WTC11 (cell line): ENCODE data around the gene TYRO3. TPM values are rescaled to one million over a fixed set of nuclear protein-coding genes. Genes with fewer than 3 reads are reported as not detected.

Experiments
- ATAC-seq: fragments of 200-7000 bp; cut with Tn5 transposase; 2 replicates; pipeline ENCODE4 v1.10.0; 2021; ENCODE audit warnings: mild to moderate bottlenecking, moderate library complexity
- CTCF ChIA-PET: fragments of 300-600 bp; sonication (Branson Sonifier 250); formaldehyde crosslinking; loops from one replicate; lab custom pipeline; 2021; ENCODE audit warnings: antibody characterized with exemption; lab: Charles Lee
- POLR2A ChIA-PET: fragments of 350-600 bp; sonication (Branson Sonifier 250); formaldehyde crosslinking; loops from one replicate; lab custom pipeline; 2021; ENCODE audit warnings: antibody characterized with exemption; lab: Charles Lee
- DNase-seq: peaks from one replicate; pipeline ENCODE4 v3.0.0; 2021; ENCODE audit warnings: low spot score
- H3K27ac Mint-ChIP-seq: 2 replicates; pipeline ENCODE4 v1.8.0; 2021; ENCODE audit warnings: mixed read lengths
- H3K27me3 Mint-ChIP-seq: 2 replicates; pipeline ENCODE4 v1.8.0; 2021; ENCODE audit warnings: low read depth, mild to moderate bottlenecking, moderate library complexity, mixed read lengths
- H3K36me3 Mint-ChIP-seq: 2 replicates; pipeline ENCODE4 v1.8.0; 2021; ENCODE audit warnings: mixed read lengths
- H3K4me1 Mint-ChIP-seq: 2 replicates; pipeline ENCODE4 v1.8.0; 2022; ENCODE audit warnings: mixed read lengths
- H3K4me3 Mint-ChIP-seq: 2 replicates; pipeline ENCODE4 v1.8.0; 2021; ENCODE audit warnings: mild to moderate bottlenecking, moderate library complexity, mixed read lengths
- H3K9me3 Mint-ChIP-seq: 2 replicates; pipeline ENCODE4 v1.8.0; 2021; ENCODE audit warnings: mixed read lengths
- ATF1 ChIP-seq: sonication (generic); formaldehyde crosslinking; IDR thresholded peaks from 2 replicates; pipeline ENCODE4 v1.8.1; 2023; ENCODE audit warnings: mild to moderate bottlenecking, moderate library complexity, missing genetic modification reagents
- CBFB ChIP-seq: sonication (generic); formaldehyde crosslinking; IDR thresholded peaks from 2 replicates; pipeline ENCODE4 v1.8.1; 2022; ENCODE audit warnings: mild to moderate bottlenecking, low read depth, missing genetic modification reagents
- CDX4 ChIP-seq: fragments of 250-450 bp; sonication (Bioruptor Pico); IDR thresholded peaks from 2 replicates; pipeline ENCODE4 v1.9.0; 2021; ENCODE audit warnings: moderate library complexity, mild to moderate bottlenecking, inconsistent platforms, borderline replicate concordance
- E2F1 ChIP-seq: sonication (generic); formaldehyde crosslinking; IDR thresholded peaks from 2 replicates; pipeline ENCODE4 v1.8.0; 2022; ENCODE audit warnings: mild to moderate bottlenecking, missing genetic modification reagents
- FOXK1 ChIP-seq: sonication (generic); formaldehyde crosslinking; IDR thresholded peaks from 2 replicates; pipeline ENCODE4 v1.8.0; 2022; ENCODE audit warnings: mild to moderate bottlenecking, moderate library complexity, missing genetic modification reagents
- JAZF1 ChIP-seq: fragments of 250-450 bp; sonication (Bioruptor Pico); IDR thresholded peaks from 2 replicates; pipeline ENCODE4 v1.9.0; 2021; ENCODE audit warnings: moderate library complexity, mild to moderate bottlenecking, inconsistent platforms
- MYBL2 ChIP-seq: sonication (generic); formaldehyde crosslinking; IDR thresholded peaks from 2 replicates; pipeline ENCODE4 v1.8.1; 2023; ENCODE audit warnings: mild to moderate bottlenecking, moderate library complexity, missing genetic modification reagents
- NFATC4 ChIP-seq: fragments of 250-450 bp; sonication (Bioruptor Pico); IDR thresholded peaks from 2 replicates; pipeline ENCODE4 v1.9.0; 2021; ENCODE audit warnings: mild to moderate bottlenecking
- SMAD3 ChIP-seq: sonication (generic); formaldehyde crosslinking; IDR thresholded peaks from 2 replicates; pipeline ENCODE4 v1.8.0; 2022; ENCODE audit warnings: missing genetic modification reagents, mild to moderate bottlenecking, borderline replicate concordance
- TP53 ChIP-seq: sonication (generic); formaldehyde crosslinking; IDR thresholded peaks from 2 replicates; pipeline ENCODE4 v1.8.1; 2023; ENCODE audit warnings: mild to moderate bottlenecking, missing genetic modification reagents
- USF1 ChIP-seq: sonication (generic); formaldehyde crosslinking; IDR thresholded peaks from 2 replicates; pipeline ENCODE4 v1.8.0; 2022; ENCODE audit warnings: mild to moderate bottlenecking, missing genetic modification reagents
- ZNF219 ChIP-seq: sonication (generic); formaldehyde crosslinking; IDR thresholded peaks from 2 replicates; pipeline ENCODE4 v1.8.0; 2023; ENCODE audit warnings: missing genetic modification reagents, mild to moderate bottlenecking, borderline replicate concordance
- ZNF263 ChIP-seq: sonication (generic); formaldehyde crosslinking; IDR thresholded peaks from 2 replicates; pipeline ENCODE4 v1.8.1; 2022; ENCODE audit warnings: low read depth, mild to moderate bottlenecking, moderate library complexity, missing genetic modification reagents
- total RNA-seq: library from RNA; stranded (reverse); gene quantifications from 3 replicates; pipeline ENCODE4 v1.2.3, GENCODE V29; 2021
- TF ChIP-seq, protein P1 (sequence below): sonication (generic); formaldehyde crosslinking; IDR thresholded peaks from 2 replicates; pipeline ENCODE4 v1.8.0; 2022; ENCODE audit warnings: mild to moderate bottlenecking, missing genetic modification reagents
- TF ChIP-seq, protein P2 (sequence below): fragments of 250-450 bp; sonication (Bioruptor Pico); conservative IDR thresholded peaks from 2 replicates; pipeline ENCODE4 v1.9.0; 2021; ENCODE audit warnings: mild to moderate bottlenecking
- TF ChIP-seq, protein P3 (sequence below): sonication (generic); formaldehyde crosslinking; IDR thresholded peaks from 2 replicates; pipeline ENCODE4 v1.8.1; 2023; ENCODE audit warnings: mild to moderate bottlenecking, missing genetic modification reagents, moderate library complexity
- TF ChIP-seq, protein P4 (sequence below): sonication (generic); formaldehyde crosslinking; IDR thresholded peaks from 2 replicates; pipeline ENCODE4 v1.8.1; 2023; ENCODE audit warnings: mild to moderate bottlenecking, missing genetic modification reagents, borderline replicate concordance
- TF ChIP-seq, protein P5 (sequence below): sonication (generic); formaldehyde crosslinking; IDR thresholded peaks from 2 replicates; pipeline ENCODE4 v1.8.1; 2022; ENCODE audit warnings: mild to moderate bottlenecking, moderate library complexity, missing genetic modification reagents
- TF ChIP-seq, protein P6 (sequence below): fragments of 250-450 bp; sonication (Bioruptor Pico); IDR thresholded peaks from 2 replicates; pipeline ENCODE4 v2.1.2; 2022; ENCODE audit warnings: mild to moderate bottlenecking, moderate library complexity

TYRO3 gene
- total RNA-seq, 1 experiment from 2014 or later = 87.9 TPM

DNA sequence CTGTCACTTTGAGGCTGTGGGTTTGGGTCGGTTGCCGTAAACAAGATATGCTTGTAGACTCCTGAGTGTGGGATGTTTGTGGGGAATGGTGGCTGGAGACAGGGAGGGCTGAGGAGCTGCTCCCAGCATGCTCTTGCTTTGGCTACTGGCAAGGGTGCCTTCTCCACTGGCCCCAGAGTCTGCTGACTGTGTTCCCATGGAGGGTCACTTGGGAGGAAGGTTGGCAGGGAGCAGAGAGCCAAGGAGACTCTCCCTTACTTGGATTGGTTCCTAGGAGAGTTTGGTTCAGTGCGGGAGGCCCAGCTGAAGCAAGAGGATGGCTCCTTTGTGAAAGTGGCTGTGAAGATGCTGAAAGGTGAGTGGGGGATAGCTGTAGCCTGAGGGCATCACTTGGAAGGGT is 11.8 kb downstream of the TYRO3 start:
- CTCF ChIA-PET = interaction anchor here (0.7 kb wide), 1 partner anchor 241 kb away, joined by 3 read pairs; no protein-coding TSS in a partner anchor
- Mint-ChIP-seq H3K4me1 (peaks cover 39% of the 10 kb centered on the region), H3K27ac (no peak overlapping the region), H3K4me3 (no peak overlapping the region), H3K36me3 (peaks cover 52% of the 10 kb centered on the region), H3K27me3 (no peaks in the 10 kb centered on the region)
- no peak for ATAC-seq
- POLR2A ChIA-PET = interaction anchor here (0.7 kb wide), 1 partner anchor 127 kb away, joined by 3 read pairs; no protein-coding TSS in a partner anchor
- TF ChIP-seq SMAD3 = no peak
- TF ChIP-seq CDX4 (CRISPR knock-in tag) = no peak
- TF ChIP-seq MYBL2 (CRISPR knock-in tag) = no peak
- TF ChIP-seq ATF1 = no peak
- TF ChIP-seq, protein P1, sequence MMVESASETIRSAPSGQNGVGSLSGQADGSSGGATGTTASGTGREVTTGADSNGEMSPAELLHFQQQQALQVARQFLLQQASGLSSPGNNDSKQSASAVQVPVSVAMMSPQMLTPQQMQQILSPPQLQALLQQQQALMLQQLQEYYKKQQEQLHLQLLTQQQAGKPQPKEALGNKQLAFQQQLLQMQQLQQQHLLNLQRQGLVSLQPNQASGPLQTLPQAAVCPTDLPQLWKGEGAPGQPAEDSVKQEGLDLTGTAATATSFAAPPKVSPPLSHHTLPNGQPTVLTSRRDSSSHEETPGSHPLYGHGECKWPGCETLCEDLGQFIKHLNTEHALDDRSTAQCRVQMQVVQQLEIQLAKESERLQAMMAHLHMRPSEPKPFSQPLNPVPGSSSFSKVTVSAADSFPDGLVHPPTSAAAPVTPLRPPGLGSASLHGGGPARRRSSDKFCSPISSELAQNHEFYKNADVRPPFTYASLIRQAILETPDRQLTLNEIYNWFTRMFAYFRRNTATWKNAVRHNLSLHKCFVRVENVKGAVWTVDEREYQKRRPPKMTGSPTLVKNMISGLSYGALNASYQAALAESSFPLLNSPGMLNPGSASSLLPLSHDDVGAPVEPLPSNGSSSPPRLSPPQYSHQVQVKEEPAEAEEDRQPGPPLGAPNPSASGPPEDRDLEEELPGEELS (CRISPR knock-in tag) = no peak
- TF ChIP-seq CBFB = no peak
- TF ChIP-seq, protein P2, sequence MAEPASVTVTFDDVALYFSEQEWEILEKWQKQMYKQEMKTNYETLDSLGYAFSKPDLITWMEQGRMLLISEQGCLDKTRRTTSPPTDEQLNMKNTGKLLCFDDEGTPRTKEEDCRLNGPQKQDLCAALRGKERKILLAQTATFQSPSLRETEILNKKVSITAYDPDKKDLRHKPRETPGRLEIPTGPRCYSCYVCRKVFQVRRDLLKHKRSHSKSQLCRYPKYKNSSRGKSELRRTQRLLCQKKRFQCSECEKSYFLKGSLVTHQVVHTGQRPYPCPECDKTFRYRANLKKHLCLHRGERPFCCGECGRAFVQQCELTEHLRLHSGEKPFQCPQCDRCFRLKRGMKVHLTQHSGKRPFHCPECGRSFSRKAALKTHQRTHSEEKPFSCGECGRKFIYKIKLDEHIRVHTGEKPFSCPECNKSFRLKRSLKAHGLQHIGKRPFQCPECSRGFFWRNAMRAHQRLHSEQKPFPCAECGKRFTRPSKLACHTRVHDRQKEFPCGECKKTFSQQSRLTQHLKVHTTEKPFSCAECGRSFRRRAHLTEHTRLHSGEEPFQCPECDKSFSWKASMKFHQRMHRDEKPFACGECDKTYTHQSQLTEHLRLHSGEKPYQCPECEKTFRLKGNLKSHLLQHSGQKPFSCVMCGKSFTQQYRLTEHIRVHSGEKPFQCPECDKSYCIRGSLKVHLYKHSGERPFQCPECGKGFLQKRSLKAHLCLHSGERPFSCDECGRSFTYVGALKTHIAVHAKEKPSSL = no peak
- TF ChIP-seq, protein P3, sequence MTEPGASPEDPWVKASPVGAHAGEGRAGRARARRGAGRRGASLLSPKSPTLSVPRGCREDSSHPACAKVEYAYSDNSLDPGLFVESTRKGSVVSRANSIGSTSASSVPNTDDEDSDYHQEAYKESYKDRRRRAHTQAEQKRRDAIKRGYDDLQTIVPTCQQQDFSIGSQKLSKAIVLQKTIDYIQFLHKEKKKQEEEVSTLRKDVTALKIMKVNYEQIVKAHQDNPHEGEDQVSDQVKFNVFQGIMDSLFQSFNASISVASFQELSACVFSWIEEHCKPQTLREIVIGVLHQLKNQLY (CRISPR knock-in tag) = no peak
- TF ChIP-seq JAZF1 = no peak
- TF ChIP-seq NFATC4 (CRISPR knock-in tag) = no peak
- no peak for TF ChIP-seq ZNF263 (CRISPR knock-in tag)
- TF ChIP-seq USF1 = no peak
- no peak for TF ChIP-seq FOXK1
- TF ChIP-seq, protein P4, sequence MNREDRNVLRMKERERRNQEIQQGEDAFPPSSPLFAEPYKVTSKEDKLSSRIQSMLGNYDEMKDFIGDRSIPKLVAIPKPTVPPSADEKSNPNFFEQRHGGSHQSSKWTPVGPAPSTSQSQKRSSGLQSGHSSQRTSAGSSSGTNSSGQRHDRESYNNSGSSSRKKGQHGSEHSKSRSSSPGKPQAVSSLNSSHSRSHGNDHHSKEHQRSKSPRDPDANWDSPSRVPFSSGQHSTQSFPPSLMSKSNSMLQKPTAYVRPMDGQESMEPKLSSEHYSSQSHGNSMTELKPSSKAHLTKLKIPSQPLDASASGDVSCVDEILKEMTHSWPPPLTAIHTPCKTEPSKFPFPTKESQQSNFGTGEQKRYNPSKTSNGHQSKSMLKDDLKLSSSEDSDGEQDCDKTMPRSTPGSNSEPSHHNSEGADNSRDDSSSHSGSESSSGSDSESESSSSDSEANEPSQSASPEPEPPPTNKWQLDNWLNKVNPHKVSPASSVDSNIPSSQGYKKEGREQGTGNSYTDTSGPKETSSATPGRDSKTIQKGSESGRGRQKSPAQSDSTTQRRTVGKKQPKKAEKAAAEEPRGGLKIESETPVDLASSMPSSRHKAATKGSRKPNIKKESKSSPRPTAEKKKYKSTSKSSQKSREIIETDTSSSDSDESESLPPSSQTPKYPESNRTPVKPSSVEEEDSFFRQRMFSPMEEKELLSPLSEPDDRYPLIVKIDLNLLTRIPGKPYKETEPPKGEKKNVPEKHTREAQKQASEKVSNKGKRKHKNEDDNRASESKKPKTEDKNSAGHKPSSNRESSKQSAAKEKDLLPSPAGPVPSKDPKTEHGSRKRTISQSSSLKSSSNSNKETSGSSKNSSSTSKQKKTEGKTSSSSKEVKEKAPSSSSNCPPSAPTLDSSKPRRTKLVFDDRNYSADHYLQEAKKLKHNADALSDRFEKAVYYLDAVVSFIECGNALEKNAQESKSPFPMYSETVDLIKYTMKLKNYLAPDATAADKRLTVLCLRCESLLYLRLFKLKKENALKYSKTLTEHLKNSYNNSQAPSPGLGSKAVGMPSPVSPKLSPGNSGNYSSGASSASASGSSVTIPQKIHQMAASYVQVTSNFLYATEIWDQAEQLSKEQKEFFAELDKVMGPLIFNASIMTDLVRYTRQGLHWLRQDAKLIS (CRISPR knock-in tag) = no peak
- TF ChIP-seq E2F1 = no peak
- no peak for TF ChIP-seq TP53
- no peak for TF ChIP-seq ZNF219 (CRISPR knock-in tag)
- TF ChIP-seq, protein P5, sequence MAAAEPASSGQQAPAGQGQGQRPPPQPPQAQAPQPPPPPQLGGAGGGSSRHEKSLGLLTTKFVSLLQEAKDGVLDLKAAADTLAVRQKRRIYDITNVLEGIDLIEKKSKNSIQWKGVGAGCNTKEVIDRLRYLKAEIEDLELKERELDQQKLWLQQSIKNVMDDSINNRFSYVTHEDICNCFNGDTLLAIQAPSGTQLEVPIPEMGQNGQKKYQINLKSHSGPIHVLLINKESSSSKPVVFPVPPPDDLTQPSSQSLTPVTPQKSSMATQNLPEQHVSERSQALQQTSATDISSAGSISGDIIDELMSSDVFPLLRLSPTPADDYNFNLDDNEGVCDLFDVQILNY (CRISPR knock-in tag) = no peak
- TF ChIP-seq, protein P6, sequence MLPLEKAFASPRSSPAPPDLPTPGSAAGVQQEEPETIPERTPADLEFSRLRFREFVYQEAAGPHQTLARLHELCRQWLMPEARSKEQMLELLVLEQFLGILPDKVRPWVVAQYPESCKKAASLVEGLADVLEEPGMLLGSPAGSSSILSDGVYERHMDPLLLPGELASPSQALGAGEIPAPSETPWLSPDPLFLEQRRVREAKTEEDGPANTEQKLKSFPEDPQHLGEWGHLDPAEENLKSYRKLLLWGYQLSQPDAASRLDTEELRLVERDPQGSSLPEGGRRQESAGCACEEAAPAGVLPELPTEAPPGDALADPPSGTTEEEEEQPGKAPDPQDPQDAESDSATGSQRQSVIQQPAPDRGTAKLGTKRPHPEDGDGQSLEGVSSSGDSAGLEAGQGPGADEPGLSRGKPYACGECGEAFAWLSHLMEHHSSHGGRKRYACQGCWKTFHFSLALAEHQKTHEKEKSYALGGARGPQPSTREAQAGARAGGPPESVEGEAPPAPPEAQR (CRISPR knock-in tag) = no peak
- TF ChIP-seq, all 79 proteins: peak for 0
- H3K9me3 Mint-ChIP-seq = no peaks in the 10 kb centered on the region
- no peak for DNase-seq
